ENCODE data around the gene ST6GAL2. TPM values are rescaled to one million over a fixed set of nuclear protein-coding genes. Genes with fewer than 3 reads are reported as not detected.
A peak's percentile ranks its signal among the peaks of the same experiment; 100 is the strongest.

ST6GAL2 gene
- total RNA-seq, 1 experiment from 2014 or later, result 11.0 TPM

- Mint-ChIP-seq H3K27me3 (ENCODE audit: low read depth) (no peaks in the 10 kb centered on the region), H3K4me1 (peaks cover 69% of the 10 kb centered on the region), H3K36me3 (peaks cover 10% of the 10 kb centered on the region), H3K27ac (no peak overlapping the region), H3K9me3 (peaks cover 11% of the 10 kb centered on the region), H3K4me3 (no peak overlapping the region)
- POLR2A ChIA-PET, result no interaction called here
- no peak for TF ChIP-seq NFYB (CRISPR knock-in tag; conservative IDR thresholded peaks at IDR 0.05; ENCODE audit: low read depth)
- TF ChIP-seq KAT7 (CRISPR knock-in tag; IDR thresholded peaks at IDR 0.05; ENCODE audit: borderline replicate concordance), result no peak
- TF ChIP-seq SMAD4 (CRISPR knock-in tag; IDR thresholded peaks at IDR 0.05), result no peak
- no peak for TF ChIP-seq JAZF1 (CRISPR knock-in tag; IDR thresholded peaks at IDR 0.05)
- no peak for TF ChIP-seq OVOL2 (CRISPR knock-in tag; IDR thresholded peaks at IDR 0.05; ENCODE audit: borderline replicate concordance)
- no peak for TF ChIP-seq ZNF416 (CRISPR knock-in tag; IDR thresholded peaks at IDR 0.05)
- TF ChIP-seq ZNF671 (CRISPR knock-in tag; IDR thresholded peaks at IDR 0.05), result no peak
- TF ChIP-seq, protein P1, sequence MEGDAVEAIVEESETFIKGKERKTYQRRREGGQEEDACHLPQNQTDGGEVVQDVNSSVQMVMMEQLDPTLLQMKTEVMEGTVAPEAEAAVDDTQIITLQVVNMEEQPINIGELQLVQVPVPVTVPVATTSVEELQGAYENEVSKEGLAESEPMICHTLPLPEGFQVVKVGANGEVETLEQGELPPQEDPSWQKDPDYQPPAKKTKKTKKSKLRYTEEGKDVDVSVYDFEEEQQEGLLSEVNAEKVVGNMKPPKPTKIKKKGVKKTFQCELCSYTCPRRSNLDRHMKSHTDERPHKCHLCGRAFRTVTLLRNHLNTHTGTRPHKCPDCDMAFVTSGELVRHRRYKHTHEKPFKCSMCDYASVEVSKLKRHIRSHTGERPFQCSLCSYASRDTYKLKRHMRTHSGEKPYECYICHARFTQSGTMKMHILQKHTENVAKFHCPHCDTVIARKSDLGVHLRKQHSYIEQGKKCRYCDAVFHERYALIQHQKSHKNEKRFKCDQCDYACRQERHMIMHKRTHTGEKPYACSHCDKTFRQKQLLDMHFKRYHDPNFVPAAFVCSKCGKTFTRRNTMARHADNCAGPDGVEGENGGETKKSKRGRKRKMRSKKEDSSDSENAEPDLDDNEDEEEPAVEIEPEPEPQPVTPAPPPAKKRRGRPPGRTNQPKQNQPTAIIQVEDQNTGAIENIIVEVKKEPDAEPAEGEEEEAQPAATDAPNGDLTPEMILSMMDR (IDR thresholded peaks at IDR 0.05), result no peak
- no peak for TF ChIP-seq ZSCAN18 (CRISPR knock-in tag; IDR thresholded peaks at IDR 0.05)
- CTCF ChIA-PET, result interaction anchor here (1.0 kb wide), 1 partner anchor 13 kb away, joined by 3 read pairs; no protein-coding TSS in a partner anchor
- no peak for DNase-seq (ENCODE audit: low spot score)
- no peak for ATAC-seq
These were observed 32.3 kb downstream of the ST6GAL2 start for GRCh38 chr2:106853631-106854030.

DNA sequence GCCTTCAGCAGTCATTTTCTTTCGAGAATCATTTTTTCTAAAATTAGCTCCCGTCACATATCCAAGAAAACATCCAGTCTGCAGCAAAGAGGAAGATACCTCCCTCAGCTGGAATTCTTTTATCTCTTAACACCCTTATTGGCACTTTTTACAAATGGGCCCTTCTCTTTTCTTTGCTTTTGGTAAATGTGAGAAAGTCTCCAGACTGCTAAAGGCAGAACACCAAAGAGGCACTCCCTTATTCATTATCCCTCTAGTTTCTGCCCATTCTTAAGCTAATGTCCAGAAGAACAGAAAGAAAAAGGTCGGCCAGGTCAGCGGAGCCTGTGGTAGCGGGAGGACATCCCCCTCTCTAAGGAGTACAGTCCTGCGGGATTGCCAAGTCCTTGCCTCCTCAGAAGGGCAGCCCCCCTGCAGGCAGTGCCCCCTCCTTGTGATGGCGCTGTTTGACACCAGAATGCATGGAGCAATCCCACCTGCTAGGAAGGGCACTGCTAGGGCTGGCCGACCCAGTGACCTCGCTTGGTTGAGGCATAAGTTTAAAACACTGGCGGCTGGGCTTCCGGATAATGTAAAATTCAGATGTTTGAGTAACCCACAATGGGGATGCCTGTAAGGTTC is 34.0 kb downstream of the ST6GAL2 start:
- Mint-ChIP-seq H3K27ac (peak overlapping the region; percentile 79; the same call in 1 of the 2 replicates), H3K4me3 (no peak overlapping the region), H3K36me3 (no peaks in the 10 kb centered on the region), H3K9me3 (no peaks in the 10 kb centered on the region), H3K4me1 (peaks cover 79% of the 10 kb centered on the region), H3K27me3 (ENCODE audit: low read depth) (no peaks in the 10 kb centered on the region)
- ATAC-seq (peak; percentile 81), DNase-seq (ENCODE audit: low spot score) (peak; percentile 56)
- ChIA-PET CTCF (interaction anchor here (1.1 to 1.6 kb wide), 2 partner anchors 17 to 289 kb away, joined by 3 to 7 read pairs; no protein-coding TSS in a partner anchor), POLR2A (no interaction called here)
- TF ChIP-seq, protein P2, sequence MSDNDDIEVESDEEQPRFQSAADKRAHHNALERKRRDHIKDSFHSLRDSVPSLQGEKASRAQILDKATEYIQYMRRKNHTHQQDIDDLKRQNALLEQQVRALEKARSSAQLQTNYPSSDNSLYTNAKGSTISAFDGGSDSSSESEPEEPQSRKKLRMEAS (CRISPR knock-in tag; IDR thresholded peaks at IDR 0.05), result peak; percentile 37; the same call in 1 of the 2 replicates
- no peak for TF ChIP-seq SOX15 (CRISPR knock-in tag; IDR thresholded peaks at IDR 0.05)

GRCh38 chr2:106851087-106851874 is 34.7 kb downstream of the ST6GAL2 start:
- TF ChIP-seq TEAD1 (CRISPR knock-in tag; IDR thresholded peaks at IDR 0.05) (no peak), TEAD4 (CRISPR knock-in tag; IDR thresholded peaks at IDR 0.05) (no peak), E2F5 (CRISPR knock-in tag; IDR thresholded peaks at IDR 0.05) (no peak), ATF1 (CRISPR knock-in tag; IDR thresholded peaks at IDR 0.05) (no peak), MYBL2 (CRISPR knock-in tag; IDR thresholded peaks at IDR 0.05) (no peak), ZMAT4 (CRISPR knock-in tag; IDR thresholded peaks at IDR 0.05) (no peak)
- TF ChIP-seq, protein P2 (CRISPR knock-in tag; IDR thresholded peaks at IDR 0.05), result no peak
- Mint-ChIP-seq H3K27me3 (ENCODE audit: low read depth) (no peaks in the 10 kb centered on the region), H3K27ac (no peak overlapping the region), H3K9me3 (no peaks in the 10 kb centered on the region), H3K4me1 (peaks cover 73% of the 10 kb centered on the region), H3K4me3 (no peak overlapping the region), H3K36me3 (no peaks in the 10 kb centered on the region)
- ChIA-PET CTCF (interaction anchor here (1.1 to 1.6 kb wide), 2 partner anchors 18 to 288 kb away, joined by 3 to 7 read pairs; no protein-coding TSS in a partner anchor), POLR2A (interaction anchor here (0.7 kb wide), 1 partner anchor 368 kb away, joined by 4 read pairs; no protein-coding TSS in a partner anchor)
- ATAC-seq (no peak), DNase-seq (ENCODE audit: low spot score) (no peak)

All from WTC11 (cell line).